Measurements from ENCODE around the gene CLCA1.

CLCA1 gene

GRCh38 chr1:86468501-86468977, at the start of gene CLCA1:
Gene CLCA1, plus strand, starts transcription at chr1:86468927. Its CDS starts 45 bp downstream, at chr1:86468972.
- no peak within 1 kb of the TSS for H3K4me3 ChIP-seq (ENCODE audit: low read depth, low read length)
- TF ChIP-seq CTCF (IDR thresholded peaks at IDR 0.05; ENCODE audit: low read depth, low read length, missing control alignments) = no peak
- DNase-seq (ENCODE audit: low read depth) = no peak

GRCh38 chr1:86419277-86419903, 49.3 kb upstream of the CLCA1 start:
- no peak overlapping the region for H3K4me3 ChIP-seq (ENCODE audit: low read depth, low read length)
- no peak for DNase-seq (ENCODE audit: low read depth)

GRCh38 chr1:86421601-86422280, 47.0 kb upstream of the CLCA1 start:
- DNase-seq (ENCODE audit: low read depth) = no peak
- H3K4me3 ChIP-seq (ENCODE audit: low read depth, low read length) = no peak overlapping the region
- no peak for TF ChIP-seq CTCF (IDR thresholded peaks at IDR 0.05; ENCODE audit: low read depth, low read length, missing control alignments)

More at GRCh38 chr1:86419277-86419903, 49.3 kb upstream of the CLCA1 start:
- peak; percentile 69 for TF ChIP-seq CTCF (IDR thresholded peaks at IDR 0.05; ENCODE audit: low read depth, low read length, missing control alignments)

GRCh38 chr1:86423473-86423872, 45.3 kb upstream of the CLCA1 start:
- no peak overlapping the region for H3K4me3 ChIP-seq (ENCODE audit: low read depth, low read length)
- no peak for TF ChIP-seq CTCF (IDR thresholded peaks at IDR 0.05; ENCODE audit: low read depth, low read length, missing control alignments)
- DNase-seq (ENCODE audit: low read depth) = no peak

GRCh38 chr1:86423873-86424272, 44.9 kb upstream of the CLCA1 start, which contains the start of gene CLCA2:
Gene CLCA2, plus strand, starts transcription at chr1:86424171. Its CDS starts 77 bp downstream, at chr1:86424248.
- DNase-seq (ENCODE audit: low read depth) = no peak
- H3K4me3 ChIP-seq (ENCODE audit: low read depth, low read length) = no peak within 1 kb of the TSS
- TF ChIP-seq CTCF (IDR thresholded peaks at IDR 0.05; ENCODE audit: low read depth, low read length, missing control alignments) = no peak

- no peak for TF ChIP-seq CTCF (IDR thresholded peaks at IDR 0.05; ENCODE audit: low read depth, low read length, missing control alignments)
- no peak overlapping the region for H3K4me3 ChIP-seq (ENCODE audit: low read depth, low read length)
- no peak for DNase-seq (ENCODE audit: low read depth)
These were observed 39.5 kb upstream of the CLCA1 start for GRCh38 chr1:86429122-86429725.
